Measurements from ENCODE around the gene RPL7A.
A peak's percentile ranks its signal among the peaks of the same experiment; 100 is the strongest.
"Not testable (repeated sequence)": the region's sequence is repeated elsewhere in the genome, so short reads cannot be mapped to it uniquely, and the experiment has no call there.

Gene RPL7A

GRCh38 chr9:133327834-133328484 lies 20.1 kb upstream of the RPL7A start:
- no peak for DNase-seq (ENCODE audit: low spot score)

GRCh38 chr9:133329306-133330156 lies 18.5 kb upstream of the RPL7A start:
- DNase-seq (ENCODE audit: low spot score), result not testable (repeated sequence)

- DNase-seq (ENCODE audit: low spot score), result no peak
These were observed 16.8 kb upstream of the RPL7A start for GRCh38 chr9:133331221-133331620.

GRCh38 chr9:133331641-133332380 lies 16.2 kb upstream of the RPL7A start:
- DNase-seq (ENCODE audit: low spot score), result no peak

- DNase-seq (ENCODE audit: low spot score), result no peak
These were observed 15.7 kb upstream of the RPL7A start for GRCh38 chr9:133332381-133332730.

GRCh38 chr9:133333011-133333410 lies 15.0 kb upstream of the RPL7A start:
- no peak for DNase-seq (ENCODE audit: low spot score)

GRCh38 chr9:133333566-133333965 lies 14.5 kb upstream of the RPL7A start:
- DNase-seq (ENCODE audit: low spot score), result no peak

- DNase-seq (ENCODE audit: low spot score), result no peak
These were observed 13.9 kb upstream of the RPL7A start for GRCh38 chr9:133334161-133334560.

GRCh38 chr9:133334888-133335287 lies 13.1 kb upstream of the RPL7A start:
- not testable (repeated sequence) for DNase-seq (ENCODE audit: low spot score)

GRCh38 chr9:133335924-133336811 lies 11.8 kb upstream of the RPL7A start, which contains the start of gene SURF6:
Gene SURF6 (minus strand): TSS chr9:133336188. CDS start chr9:133336132, 56 bp downstream.
- DNase-seq (ENCODE audit: low spot score), result peak; percentile 96

GRCh38 chr9:133339641-133340040 lies 8.4 kb upstream of the RPL7A start:
- DNase-seq (ENCODE audit: low spot score), result no peak

- no peak for DNase-seq (ENCODE audit: low spot score)
These were observed 7.8 kb upstream of the RPL7A start for GRCh38 chr9:133340256-133340655.

- no peak for DNase-seq (ENCODE audit: low spot score)
These were observed 7.1 kb upstream of the RPL7A start for GRCh38 chr9:133340916-133341315.

- DNase-seq (ENCODE audit: low spot score), result no peak
These were observed 6.5 kb upstream of the RPL7A start for GRCh38 chr9:133341369-133342068.

- DNase-seq (ENCODE audit: low spot score), result no peak
These were observed 6.0 kb upstream of the RPL7A start for GRCh38 chr9:133342069-133342406.

GRCh38 chr9:133342570-133342969 lies 5.4 kb upstream of the RPL7A start:
- no peak for DNase-seq (ENCODE audit: low spot score)

- no peak for DNase-seq (ENCODE audit: low spot score)
These were observed 3.9 kb upstream of the RPL7A start for GRCh38 chr9:133344071-133344470.

- DNase-seq (ENCODE audit: low spot score), result no peak
These were observed 3.0 kb upstream of the RPL7A start for GRCh38 chr9:133344979-133345378.

GRCh38 chr9:133345596-133345995 lies 2.4 kb upstream of the RPL7A start:
- DNase-seq (ENCODE audit: low spot score), result no peak

GRCh38 chr9:133346021-133346785 lies 1.8 kb upstream of the RPL7A start:
- no peak for DNase-seq (ENCODE audit: low spot score)

All from GM03348 (cell line).